NCI-H1436 (cell line): ENCODE results near the gene MKX.

Experiments used
- DNase-seq: peaks from one replicate; lab custom pipeline; 2025; lab: John Stamatoyannopoulos, UW

The MKX gene

GRCh38 chr10:27745732-27746396 lies at the start of gene MKX:
TSS of gene MKX (minus strand) at chr10:27745819. CDS start at chr10:27743415, 2,404 bp downstream.
- no peak for DNase-seq

GRCh38 chr10:27794157-27794556 lies 48.5 kb upstream of the MKX start:
- no peak for DNase-seq

- no peak for DNase-seq
Measured at GRCh38 chr10:27792216-27792615, 46.6 kb upstream of the MKX start.

GRCh38 chr10:27784272-27784671 lies 38.7 kb upstream of the MKX start:
- no peak for DNase-seq

- DNase-seq: no peak
Measured at GRCh38 chr10:27783660-27784059, 38.0 kb upstream of the MKX start.

GRCh38 chr10:27779462-27780015 lies 33.9 kb upstream of the MKX start:
- no peak for DNase-seq

GRCh38 chr10:27774831-27775230 lies 29.2 kb upstream of the MKX start:
- DNase-seq: no peak

- DNase-seq: no peak
Measured at GRCh38 chr10:27771231-27771630, 25.6 kb upstream of the MKX start.

- no peak for DNase-seq
Measured at GRCh38 chr10:27770181-27770580, 24.6 kb upstream of the MKX start.

GRCh38 chr10:27760867-27761266 lies 15.2 kb upstream of the MKX start:
- no peak for DNase-seq

- DNase-seq: no peak
Measured at GRCh38 chr10:27759483-27760272, 14.1 kb upstream of the MKX start.

GRCh38 chr10:27752673-27753237 lies 7.1 kb upstream of the MKX start:
- no peak for DNase-seq

- DNase-seq: no peak
Measured at GRCh38 chr10:27748601-27749000, 3.0 kb upstream of the MKX start.

GRCh38 chr10:27747096-27747451 lies 1.5 kb upstream of the MKX start:
- DNase-seq: no peak

- no peak for DNase-seq
Measured at GRCh38 chr10:27746397-27747095, 927 bp upstream of the MKX start.

- DNase-seq: no peak
Measured at GRCh38 chr10:27744802-27745731, 552 bp downstream of the MKX start.

GRCh38 chr10:27743877-27744801 lies 1.5 kb downstream of the MKX start:
- no peak for DNase-seq

GRCh38 chr10:27743012-27743876 lies 2.4 kb downstream of the MKX start:
- DNase-seq: no peak
